Small intestine (tissue), 7 donors: Measurements from ENCODE around the gene TECTA. TPM values are rescaled to one million over a fixed set of nuclear protein-coding genes. Genes with fewer than 3 reads are reported as not detected.

Source experiments
- DNase-seq, 2 donors: peaks; one replicate each; pipeline versions ENCODE4 v3.0.0 to v3.0.0-alpha.2; 2013
- FAIRE-seq: peaks from 2 replicates; lab custom pipeline; 2012; peaks lifted over from hg19 to GRCh38; lab: Jason Lieb, UNC
- H3K27ac ChIP-seq, 3 donors: one replicate each; pipeline ENCODE4 v1.5.1; 2013; ENCODE audit warnings: low read length in 2 of 3, mild to moderate bottlenecking in 2 of 3, control low read depth in 1 of 3, inconsistent platforms in 1 of 3, low read depth in 1 of 3, moderate library complexity in 1 of 3
- H3K27me3 ChIP-seq, 3 donors: one replicate each; pipeline ENCODE4 v1.6.1; 2013; ENCODE audit warnings: low read length in 3 of 3, inconsistent platforms in 1 of 3; ENCODE audit not compliant: control insufficient read depth in 3 of 3, insufficient read depth in 3 of 3
- H3K36me3 ChIP-seq, 3 donors: one replicate each; pipeline ENCODE4 v1.6.1; 2013; ENCODE audit warnings: low read length in 3 of 3, inconsistent platforms in 1 of 3, low read depth in 1 of 3, mild to moderate bottlenecking in 1 of 3, moderate library complexity in 1 of 3; ENCODE audit not compliant: control insufficient read depth in 3 of 3, insufficient read depth in 2 of 3
- H3K4me1 ChIP-seq, 3 donors: one replicate each; pipeline ENCODE4 v1.6.1; 2013; ENCODE audit warnings: low read length in 2 of 3, inconsistent platforms in 1 of 3, low read depth in 1 of 3, mild to moderate bottlenecking in 1 of 3, moderate library complexity in 1 of 3; ENCODE audit not compliant: control insufficient read depth in 3 of 3, insufficient read depth in 2 of 3
- H3K4me3 ChIP-seq, 3 donors: one replicate each; pipeline ENCODE4 v1.5.1; 2013; ENCODE audit warnings: low read length in 3 of 3, control low read depth in 1 of 3, inconsistent platforms in 1 of 3, low read depth in 1 of 3, mild to moderate bottlenecking in 1 of 3, moderate library complexity in 1 of 3
- H3K9me3 ChIP-seq, 2 donors: one replicate each; pipeline ENCODE4 v1.6.1; 2013; ENCODE audit warnings: low read depth in 1 of 2, low read length in 1 of 2; ENCODE audit not compliant: control insufficient read depth in 2 of 2, insufficient read depth in 1 of 2
- WGBS, 3 donors: extraction: QIAGEN DNeasy Blood & Tissue Kit; methylation state at CpG; one replicate each; pipeline ENCODE4 v1.1.7; 2013; 5-methylcytosine and 5-hydroxymethylcytosine counted together
- polyA plus RNA-seq, 4 donors: library from polyadenylated mRNA; stranded (reverse) in 3 of 4; unstranded in 1 of 4; fragments of 200-250 nt in 3 of 4; fragments of 120-200 nt in 1 of 4; gene quantifications; one replicate each; pipeline versions ENCODE4 v1.2.1 to v1.2.3, GENCODE V29; 2013
- donor health status: healthy with polysubstance abuse.
- donor health status: control.
- donor health status: control.
- donor health status: Bipolar disorder and iron deficiency.
- donor health status: healthy.

Gene TECTA
- polyA plus RNA-seq, 4 donors, result 0.21 to 2.9 TPM; not detected in 2

- Histone ChIP-seq H3K4me3 (no peak overlapping the region), H3K36me3 (no peaks in the 10 kb centered on the region), H3K9me3 (no peaks in the 10 kb centered on the region), H3K27ac (no peak overlapping the region), H3K4me1 (no peaks in the 10 kb centered on the region), H3K27me3 (no peaks in the 10 kb centered on the region)
- DNase-seq, result no peak
- 78 to 82% (median 79%) methylated on average over 1 of the region's 1 CpG for WGBS, 3 donors
- FAIRE-seq, result no peak
Measured at GRCh38 chr11:121141066-121141465, 40.0 kb downstream of the TECTA start.

- H3K4me3 ChIP-seq, result no peak overlapping the region
- no peak overlapping the region for H3K27ac ChIP-seq
- no peaks in the 10 kb centered on the region for H3K9me3 ChIP-seq
- no peaks in the 10 kb centered on the region for H3K4me1 ChIP-seq
- no peaks in the 10 kb centered on the region for H3K27me3 ChIP-seq
- FAIRE-seq, result no peak
- H3K36me3 ChIP-seq, result no peaks in the 10 kb centered on the region
- WGBS, 3 donors, result 76 to 83% (median 77%) methylated on average over 5 of the region's 5 CpGs
- no peak for DNase-seq
Measured at GRCh38 chr11:121143921-121144320, 42.9 kb downstream of the TECTA start.

- Histone ChIP-seq H3K27ac (no peak overlapping the region), H3K4me1 (no peaks in the 10 kb centered on the region), H3K27me3 (no peaks in the 10 kb centered on the region), H3K9me3 (no peaks in the 10 kb centered on the region), H3K4me3 (no peak overlapping the region), H3K36me3 (no peaks in the 10 kb centered on the region)
- DNase-seq (no peak), FAIRE-seq (no peak)
- WGBS, 3 donors, result 81 to 87% (median 85%) methylated on average over 5 of the region's 5 CpGs
Measured at GRCh38 chr11:121144723-121145122, 43.7 kb downstream of the TECTA start.

GRCh38 chr11:121145826-121146225 is 44.8 kb downstream of the TECTA start:
- no peaks in the 10 kb centered on the region for H3K36me3 ChIP-seq
- H3K9me3 ChIP-seq, result no peaks in the 10 kb centered on the region
- DNase-seq (no peak), FAIRE-seq (no peak)
- 85 to 91% (median 85%) methylated on average over 11 of the region's 11 CpGs for WGBS, 3 donors
- no peak overlapping the region for H3K4me3 ChIP-seq
- H3K4me1 ChIP-seq, result no peaks in the 10 kb centered on the region
- H3K27me3 ChIP-seq, result no peaks in the 10 kb centered on the region
- no peak overlapping the region for H3K27ac ChIP-seq

GRCh38 chr11:121149116-121149515 is 48.1 kb downstream of the TECTA start:
- Histone ChIP-seq H3K4me3 (no peak overlapping the region), H3K27ac (no peak overlapping the region), H3K27me3 (no peaks in the 10 kb centered on the region), H3K36me3 (no peaks in the 10 kb centered on the region), H3K9me3 (no peaks in the 10 kb centered on the region), H3K4me1 (no peaks in the 10 kb centered on the region)
- WGBS, 3 donors, result 18 to 63% (median 44%) methylated on average over 2 of the region's 2 CpGs
- peak; percentile 34 to 68 for DNase-seq
- FAIRE-seq, result no peak

- FAIRE-seq (no peak), DNase-seq (no peak)
- H3K9me3 ChIP-seq, result no peaks in the 10 kb centered on the region
- WGBS, 3 donors, result 95 to 96% (median 95%) methylated on average over 4 of the region's 4 CpGs
- no peaks in the 10 kb centered on the region for H3K27me3 ChIP-seq
- no peaks in the 10 kb centered on the region for H3K4me1 ChIP-seq
- H3K4me3 ChIP-seq, result no peak overlapping the region
- H3K36me3 ChIP-seq, result no peaks in the 10 kb centered on the region
- H3K27ac ChIP-seq, result no peak overlapping the region
Measured at GRCh38 chr11:121151207-121151688, 50.2 kb downstream of the TECTA start.

GRCh38 chr11:121152764-121153163 is 51.7 kb downstream of the TECTA start:
- DNase-seq (no peak), FAIRE-seq (no peak)
- no peaks in the 10 kb centered on the region for H3K9me3 ChIP-seq
- H3K4me1 ChIP-seq, result no peaks in the 10 kb centered on the region
- WGBS, 3 donors, result 95 to 97% (median 96%) methylated on average over 19 of the region's 19 CpGs
- H3K4me3 ChIP-seq, result no peak overlapping the region
- H3K27ac ChIP-seq, result no peak overlapping the region
- H3K27me3 ChIP-seq, result peaks cover 0 to 3% (median 0%) of the 10 kb centered on the region in 3 donors
- H3K36me3 ChIP-seq, result no peaks in the 10 kb centered on the region

- Histone ChIP-seq H3K27me3 (peaks cover 0 to 3% (median 0%) of the 10 kb centered on the region in 3 donors), H3K4me3 (no peak overlapping the region), H3K36me3 (no peaks in the 10 kb centered on the region), H3K27ac (no peak overlapping the region), H3K9me3 (no peaks in the 10 kb centered on the region), H3K4me1 (no peaks in the 10 kb centered on the region)
- DNase-seq (no peak), FAIRE-seq (no peak)
- 74 to 85% (median 81%) methylated on average over 8 of the region's 8 CpGs for WGBS, 3 donors
Measured at GRCh38 chr11:121153472-121153871, 52.4 kb downstream of the TECTA start.
